ENCODE measurements around the gene DYTN.

DYTN gene

GRCh38 chr2:206764673-206765241 lies 46.6 kb upstream of the DYTN start:
- H3K79me1 ChIP-seq (replicated peaks; ENCODE audit: low read length, poor library complexity, severe bottlenecking): peaks cover 13% of the 10 kb centered on the region
- no peak overlapping the region for H2BK12ac ChIP-seq (ENCODE audit: low read length in 2 of 2)
- H2AFZ ChIP-seq (ENCODE audit: low read depth, low read length): peak overlapping the region; percentile 55
- H4K8ac ChIP-seq (ENCODE audit: low read length): peak overlapping the region; percentile 92
- no peak overlapping the region for H3K23ac ChIP-seq (ENCODE audit: low read length in 2 of 2)
- no peak overlapping the region for H3K4ac ChIP-seq (ENCODE audit: low read depth in 1 of 2, low read length in 2 of 2)
- no peak overlapping the region for H2AK5ac ChIP-seq (ENCODE audit: low read length, severe bottlenecking)
- H3K4me1 ChIP-seq (ENCODE audit: control insufficient read depth, insufficient read depth, low read depth, low read length): peaks cover 3% of the 10 kb centered on the region
- H3K4me3 ChIP-seq (ENCODE audit: insufficient read depth in 1 of 2, low read depth in 1 of 2, low read length in 2 of 2): peak overlapping the region; percentile 74 to 98
- no peak for DNase-seq
- no peak overlapping the region for H2BK5ac ChIP-seq (ENCODE audit: low read depth, low read length, poor library complexity, severe bottlenecking)
- no peak overlapping the region for H4K91ac ChIP-seq (ENCODE audit: low read length)
- peak overlapping the region; percentile 89 for H3K27ac ChIP-seq (ENCODE audit: low read length, poor library complexity, severe bottlenecking)
- H2BK15ac ChIP-seq (ENCODE audit: low read depth, poor library complexity, severe bottlenecking): no peak overlapping the region
- H3K4me2 ChIP-seq (ENCODE audit: low read length, poor library complexity, severe bottlenecking): peak overlapping the region; percentile 62
- H3K9me3 ChIP-seq (ENCODE audit: control insufficient read depth, low read length): no peaks in the 10 kb centered on the region
- no peak overlapping the region for H3K18ac ChIP-seq (ENCODE audit: low read depth in 1 of 2, low read length in 2 of 2)
- H3K9ac ChIP-seq (ENCODE audit: low read length): peak overlapping the region; percentile 100
- no peak overlapping the region for H3K14ac ChIP-seq (ENCODE audit: low read length in 2 of 2)
- peaks cover 14% of the 10 kb centered on the region in 2 experiments for H3K27me3 ChIP-seq (ENCODE audit: control insufficient read depth in 1 of 2, insufficient read depth in 1 of 2, low read length in 2 of 2)
- peaks cover 0 to 31% of the 10 kb centered on the region in 2 experiments for H3K36me3 ChIP-seq (ENCODE audit: control insufficient read depth in 1 of 2, insufficient read depth in 2 of 2, low read depth in 1 of 2, low read length in 2 of 2)
- no peak overlapping the region for H2BK120ac ChIP-seq (ENCODE audit: low read depth, low read length)
- WGBS: 8% methylated on average over 18 of the region's 18 CpGs

GRCh38 chr2:206756816-206757215 lies 38.6 kb upstream of the DYTN start:
- Histone ChIP-seq H2AK5ac (ENCODE audit: low read length, severe bottlenecking) (no peak overlapping the region), H3K4me1 (ENCODE audit: control insufficient read depth, insufficient read depth, low read depth, low read length) (peaks cover 1% of the 10 kb centered on the region), H3K79me1 (replicated peaks; ENCODE audit: low read length, poor library complexity, severe bottlenecking) (no peaks in the 10 kb centered on the region), H2BK15ac (ENCODE audit: low read depth, poor library complexity, severe bottlenecking) (no peak overlapping the region), H3K23ac (ENCODE audit: low read length in 2 of 2) (no peak overlapping the region), H3K27ac (ENCODE audit: low read length, poor library complexity, severe bottlenecking) (no peak overlapping the region), H3K9ac (ENCODE audit: low read length) (no peak overlapping the region), H3K4ac (ENCODE audit: low read depth in 1 of 2, low read length in 2 of 2) (no peak overlapping the region), H2AFZ (ENCODE audit: low read depth, low read length) (no peak overlapping the region), H2BK5ac (ENCODE audit: low read depth, low read length, poor library complexity, severe bottlenecking) (no peak overlapping the region), H2BK12ac (ENCODE audit: low read length in 2 of 2) (no peak overlapping the region), H3K4me2 (ENCODE audit: low read length, poor library complexity, severe bottlenecking) (no peak overlapping the region), H2BK120ac (ENCODE audit: low read depth, low read length) (no peak overlapping the region), H3K36me3 (ENCODE audit: control insufficient read depth in 1 of 2, insufficient read depth in 2 of 2, low read depth in 1 of 2, low read length in 2 of 2) (no peaks in the 10 kb centered on the region), H3K4me3 (ENCODE audit: insufficient read depth in 1 of 2, low read depth in 1 of 2, low read length in 2 of 2) (no peak overlapping the region), H3K18ac (ENCODE audit: low read depth in 1 of 2, low read length in 2 of 2) (no peak overlapping the region), H4K8ac (ENCODE audit: low read length) (no peak overlapping the region), H3K27me3 (ENCODE audit: control insufficient read depth in 1 of 2, insufficient read depth in 1 of 2, low read length in 2 of 2) (peaks cover 10 to 12% of the 10 kb centered on the region in 2 experiments), H3K14ac (ENCODE audit: low read length in 2 of 2) (no peak overlapping the region), H4K91ac (ENCODE audit: low read length) (no peak overlapping the region), H3K9me3 (ENCODE audit: control insufficient read depth, low read length) (no peaks in the 10 kb centered on the region)
- DNase-seq: no peak
- 45% methylated on average over 1 of the region's 1 CpG for WGBS

GRCh38 chr2:206740800-206741199 lies 22.6 kb upstream of the DYTN start:
- Histone ChIP-seq H4K8ac (ENCODE audit: low read length) (no peak overlapping the region), H3K9me3 (ENCODE audit: control insufficient read depth, low read length) (no peaks in the 10 kb centered on the region), H3K27ac (ENCODE audit: low read length, poor library complexity, severe bottlenecking) (no peak overlapping the region), H3K4me1 (ENCODE audit: control insufficient read depth, insufficient read depth, low read depth, low read length) (no peaks in the 10 kb centered on the region), H2BK12ac (ENCODE audit: low read length in 2 of 2) (no peak overlapping the region), H3K18ac (ENCODE audit: low read depth in 1 of 2, low read length in 2 of 2) (no peak overlapping the region), H3K4me2 (ENCODE audit: low read length, poor library complexity, severe bottlenecking) (no peak overlapping the region), H2AK5ac (ENCODE audit: low read length, severe bottlenecking) (no peak overlapping the region), H3K36me3 (ENCODE audit: control insufficient read depth in 1 of 2, insufficient read depth in 2 of 2, low read depth in 1 of 2, low read length in 2 of 2) (no peaks in the 10 kb centered on the region), H2BK120ac (ENCODE audit: low read depth, low read length) (no peak overlapping the region), H3K4ac (ENCODE audit: low read depth in 1 of 2, low read length in 2 of 2) (no peak overlapping the region), H2AFZ (ENCODE audit: low read depth, low read length) (no peak overlapping the region), H2BK5ac (ENCODE audit: low read depth, low read length, poor library complexity, severe bottlenecking) (no peak overlapping the region), H3K79me1 (replicated peaks; ENCODE audit: low read length, poor library complexity, severe bottlenecking) (no peaks in the 10 kb centered on the region), H3K9ac (ENCODE audit: low read length) (no peak overlapping the region), H4K91ac (ENCODE audit: low read length) (no peak overlapping the region), H3K4me3 (ENCODE audit: insufficient read depth in 1 of 2, low read depth in 1 of 2, low read length in 2 of 2) (no peak overlapping the region), H3K23ac (ENCODE audit: low read length in 2 of 2) (no peak overlapping the region), H2BK15ac (ENCODE audit: low read depth, poor library complexity, severe bottlenecking) (no peak overlapping the region), H3K14ac (ENCODE audit: low read length in 2 of 2) (no peak overlapping the region), H3K27me3 (ENCODE audit: control insufficient read depth in 1 of 2, insufficient read depth in 1 of 2, low read length in 2 of 2) (no peaks in the 10 kb centered on the region)
- no peak for DNase-seq
- WGBS: 74% methylated on average over 2 of the region's 2 CpGs

GRCh38 chr2:206739271-206739670 lies 21.1 kb upstream of the DYTN start:
- no peak overlapping the region for H3K4ac ChIP-seq (ENCODE audit: low read depth in 1 of 2, low read length in 2 of 2)
- H2BK120ac ChIP-seq (ENCODE audit: low read depth, low read length): no peak overlapping the region
- no peak overlapping the region for H3K4me2 ChIP-seq (ENCODE audit: low read length, poor library complexity, severe bottlenecking)
- H2BK5ac ChIP-seq (ENCODE audit: low read depth, low read length, poor library complexity, severe bottlenecking): no peak overlapping the region
- no peak overlapping the region for H2BK12ac ChIP-seq (ENCODE audit: low read length in 2 of 2)
- H3K14ac ChIP-seq (ENCODE audit: low read length in 2 of 2): no peak overlapping the region
- no peaks in the 10 kb centered on the region for H3K4me1 ChIP-seq (ENCODE audit: control insufficient read depth, insufficient read depth, low read depth, low read length)
- H2BK15ac ChIP-seq (ENCODE audit: low read depth, poor library complexity, severe bottlenecking): no peak overlapping the region
- no peak overlapping the region for H3K27ac ChIP-seq (ENCODE audit: low read length, poor library complexity, severe bottlenecking)
- H3K36me3 ChIP-seq (ENCODE audit: control insufficient read depth in 1 of 2, insufficient read depth in 2 of 2, low read depth in 1 of 2, low read length in 2 of 2): no peaks in the 10 kb centered on the region
- H3K4me3 ChIP-seq (ENCODE audit: insufficient read depth in 1 of 2, low read depth in 1 of 2, low read length in 2 of 2): no peak overlapping the region
- H3K9ac ChIP-seq (ENCODE audit: low read length): no peak overlapping the region
- H2AK5ac ChIP-seq (ENCODE audit: low read length, severe bottlenecking): no peak overlapping the region
- WGBS: 65% methylated on average over 2 of the region's 2 CpGs
- no peak overlapping the region for H2AFZ ChIP-seq (ENCODE audit: low read depth, low read length)
- H4K8ac ChIP-seq (ENCODE audit: low read length): no peak overlapping the region
- no peak overlapping the region for H3K23ac ChIP-seq (ENCODE audit: low read length in 2 of 2)
- no peaks in the 10 kb centered on the region for H3K79me1 ChIP-seq (replicated peaks; ENCODE audit: low read length, poor library complexity, severe bottlenecking)
- no peak overlapping the region for H3K18ac ChIP-seq (ENCODE audit: low read depth in 1 of 2, low read length in 2 of 2)
- no peak overlapping the region for H4K91ac ChIP-seq (ENCODE audit: low read length)
- no peaks in the 10 kb centered on the region for H3K27me3 ChIP-seq (ENCODE audit: control insufficient read depth in 1 of 2, insufficient read depth in 1 of 2, low read length in 2 of 2)
- H3K9me3 ChIP-seq (ENCODE audit: control insufficient read depth, low read length): no peaks in the 10 kb centered on the region
- no peak for DNase-seq
